ENCODE results near the gene TRAF1.

DNA sequence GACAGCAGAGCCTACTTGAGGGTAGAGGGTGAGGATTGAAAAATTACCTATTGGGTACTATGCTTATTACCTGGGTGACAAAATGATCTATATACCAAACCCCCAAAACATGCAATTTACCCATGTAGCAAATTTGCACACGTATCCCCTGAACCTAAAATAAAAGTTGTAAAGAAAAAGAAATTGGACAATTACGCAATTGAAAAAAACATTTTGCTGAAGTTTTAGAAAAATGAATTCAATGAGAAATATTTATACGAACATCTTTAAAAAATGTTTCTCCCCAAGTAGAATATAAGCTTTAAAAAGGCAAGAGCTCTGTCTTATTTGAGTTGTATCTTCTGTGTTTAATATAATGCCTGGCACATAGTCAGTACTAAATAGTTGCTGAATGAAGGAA lies 30.3 kb upstream of the TRAF1 start:
- TF ChIP-seq, protein P1, sequence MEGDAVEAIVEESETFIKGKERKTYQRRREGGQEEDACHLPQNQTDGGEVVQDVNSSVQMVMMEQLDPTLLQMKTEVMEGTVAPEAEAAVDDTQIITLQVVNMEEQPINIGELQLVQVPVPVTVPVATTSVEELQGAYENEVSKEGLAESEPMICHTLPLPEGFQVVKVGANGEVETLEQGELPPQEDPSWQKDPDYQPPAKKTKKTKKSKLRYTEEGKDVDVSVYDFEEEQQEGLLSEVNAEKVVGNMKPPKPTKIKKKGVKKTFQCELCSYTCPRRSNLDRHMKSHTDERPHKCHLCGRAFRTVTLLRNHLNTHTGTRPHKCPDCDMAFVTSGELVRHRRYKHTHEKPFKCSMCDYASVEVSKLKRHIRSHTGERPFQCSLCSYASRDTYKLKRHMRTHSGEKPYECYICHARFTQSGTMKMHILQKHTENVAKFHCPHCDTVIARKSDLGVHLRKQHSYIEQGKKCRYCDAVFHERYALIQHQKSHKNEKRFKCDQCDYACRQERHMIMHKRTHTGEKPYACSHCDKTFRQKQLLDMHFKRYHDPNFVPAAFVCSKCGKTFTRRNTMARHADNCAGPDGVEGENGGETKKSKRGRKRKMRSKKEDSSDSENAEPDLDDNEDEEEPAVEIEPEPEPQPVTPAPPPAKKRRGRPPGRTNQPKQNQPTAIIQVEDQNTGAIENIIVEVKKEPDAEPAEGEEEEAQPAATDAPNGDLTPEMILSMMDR (conservative IDR thresholded peaks at IDR 0.05 in 1 of 2, IDR thresholded peaks at IDR 0.05 in 1 of 2; ENCODE audit: low read depth in 1 of 2, low read length in 2 of 2), result no peak
- TF ChIP-seq EZH2 (IDR thresholded peaks at IDR 0.05; ENCODE audit: low read length, missing control alignments), result no peak
